ENCODE data around the gene KCNQ1. TPM values are rescaled to one million over a fixed set of nuclear protein-coding genes. Genes with fewer than 3 reads are reported as not detected.

The KCNQ1 gene
- total RNA-seq, 1 experiment from 2014 or later, result 9.2 TPM

DNA sequence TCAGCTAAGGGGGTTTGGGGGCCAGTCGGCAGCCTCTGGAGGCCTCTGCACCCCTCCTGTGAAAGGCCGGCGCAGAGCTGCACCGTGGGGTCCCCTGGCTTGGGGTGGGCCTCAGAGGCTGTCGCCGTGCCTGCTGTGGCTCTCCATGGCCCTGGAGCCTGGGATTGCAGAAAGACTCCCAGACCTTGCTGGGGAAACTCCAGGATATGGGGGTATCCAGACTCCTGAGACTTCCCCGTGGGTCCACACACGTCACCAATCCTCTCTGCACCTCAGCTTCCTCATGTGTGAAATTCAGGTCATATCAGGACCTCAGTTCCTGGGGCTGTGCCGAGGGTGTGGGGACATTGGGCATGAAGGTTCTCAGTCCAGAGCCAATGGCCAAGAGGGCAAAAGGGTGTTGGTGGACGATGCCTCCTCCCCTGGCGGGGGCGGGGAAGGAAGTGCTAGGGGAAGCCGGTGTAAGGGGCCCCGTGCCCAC, 97.1 kb downstream of the KCNQ1 start:
- H3K27me3 Mint-ChIP-seq (ENCODE audit: unreplicated experiment), result no peaks in the 10 kb centered on the region
- CTCF ChIA-PET, result interaction anchor here (0.7 kb wide), 1 partner anchor 384 kb away, joined by 3 read pairs; no protein-coding TSS in a partner anchor

DNA sequence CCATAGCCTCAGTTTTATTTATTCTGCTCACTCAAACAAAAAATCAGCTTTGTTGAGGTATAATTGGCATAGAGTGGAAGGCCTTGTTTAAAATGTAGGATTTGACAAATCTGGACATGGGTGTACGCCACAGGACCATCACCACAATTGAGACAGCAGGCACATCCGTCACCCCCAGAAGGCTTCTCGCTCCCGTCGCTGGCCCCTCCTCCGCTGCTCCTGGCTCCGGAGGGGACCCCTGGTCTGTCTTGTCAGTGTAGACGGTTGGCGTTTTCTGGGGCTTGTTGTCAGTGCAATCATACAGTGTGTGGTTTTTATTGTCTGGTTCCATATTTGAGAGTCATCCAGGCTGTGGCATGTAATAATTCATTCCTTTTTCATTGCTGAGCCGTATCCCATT, 97.6 kb downstream of the KCNQ1 start:
- TF ChIP-seq, protein P1, sequence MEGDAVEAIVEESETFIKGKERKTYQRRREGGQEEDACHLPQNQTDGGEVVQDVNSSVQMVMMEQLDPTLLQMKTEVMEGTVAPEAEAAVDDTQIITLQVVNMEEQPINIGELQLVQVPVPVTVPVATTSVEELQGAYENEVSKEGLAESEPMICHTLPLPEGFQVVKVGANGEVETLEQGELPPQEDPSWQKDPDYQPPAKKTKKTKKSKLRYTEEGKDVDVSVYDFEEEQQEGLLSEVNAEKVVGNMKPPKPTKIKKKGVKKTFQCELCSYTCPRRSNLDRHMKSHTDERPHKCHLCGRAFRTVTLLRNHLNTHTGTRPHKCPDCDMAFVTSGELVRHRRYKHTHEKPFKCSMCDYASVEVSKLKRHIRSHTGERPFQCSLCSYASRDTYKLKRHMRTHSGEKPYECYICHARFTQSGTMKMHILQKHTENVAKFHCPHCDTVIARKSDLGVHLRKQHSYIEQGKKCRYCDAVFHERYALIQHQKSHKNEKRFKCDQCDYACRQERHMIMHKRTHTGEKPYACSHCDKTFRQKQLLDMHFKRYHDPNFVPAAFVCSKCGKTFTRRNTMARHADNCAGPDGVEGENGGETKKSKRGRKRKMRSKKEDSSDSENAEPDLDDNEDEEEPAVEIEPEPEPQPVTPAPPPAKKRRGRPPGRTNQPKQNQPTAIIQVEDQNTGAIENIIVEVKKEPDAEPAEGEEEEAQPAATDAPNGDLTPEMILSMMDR (IDR thresholded peaks at IDR 0.05; ENCODE audit: unreplicated experiment), result no peak
- Mint-ChIP-seq H3K36me3 (ENCODE audit: insufficient read depth, unreplicated experiment) (no peaks in the 10 kb centered on the region), H3K9me3 (ENCODE audit: low read depth, unreplicated experiment) (no peaks in the 10 kb centered on the region), H3K27ac (ENCODE audit: unreplicated experiment) (no peak overlapping the region), H3K27me3 (ENCODE audit: unreplicated experiment) (no peaks in the 10 kb centered on the region), H3K4me3 (ENCODE audit: low read depth, unreplicated experiment) (no peak overlapping the region), H3K4me1 (ENCODE audit: low read depth, unreplicated experiment) (no peaks in the 10 kb centered on the region)
- CTCF ChIA-PET, result interaction anchor here (0.7 kb wide), 1 partner anchor 384 kb away, joined by 3 read pairs; no protein-coding TSS in a partner anchor
- no TSS peak for BruUV-seq (replicated peaks)
- DNase-seq, result no peak
- intact Hi-C loops (cut with micrococcal nuclease; ENCODE audit: unreplicated experiment), result no loop called here

More for the DNA sequence above, 97.1 kb downstream of the KCNQ1 start:
- Mint-ChIP-seq H3K27ac (ENCODE audit: unreplicated experiment) (no peak overlapping the region), H3K4me1 (ENCODE audit: low read depth, unreplicated experiment) (no peaks in the 10 kb centered on the region), H3K9me3 (ENCODE audit: low read depth, unreplicated experiment) (no peaks in the 10 kb centered on the region), H3K36me3 (ENCODE audit: insufficient read depth, unreplicated experiment) (no peaks in the 10 kb centered on the region), H3K4me3 (ENCODE audit: low read depth, unreplicated experiment) (no peak overlapping the region)
- BruUV-seq (replicated peaks), result no TSS peak
- TF ChIP-seq, protein P1 (IDR thresholded peaks at IDR 0.05; ENCODE audit: unreplicated experiment), result no peak
- intact Hi-C loops (cut with micrococcal nuclease; ENCODE audit: unreplicated experiment), result no loop called here
- no peak for DNase-seq

DNA sequence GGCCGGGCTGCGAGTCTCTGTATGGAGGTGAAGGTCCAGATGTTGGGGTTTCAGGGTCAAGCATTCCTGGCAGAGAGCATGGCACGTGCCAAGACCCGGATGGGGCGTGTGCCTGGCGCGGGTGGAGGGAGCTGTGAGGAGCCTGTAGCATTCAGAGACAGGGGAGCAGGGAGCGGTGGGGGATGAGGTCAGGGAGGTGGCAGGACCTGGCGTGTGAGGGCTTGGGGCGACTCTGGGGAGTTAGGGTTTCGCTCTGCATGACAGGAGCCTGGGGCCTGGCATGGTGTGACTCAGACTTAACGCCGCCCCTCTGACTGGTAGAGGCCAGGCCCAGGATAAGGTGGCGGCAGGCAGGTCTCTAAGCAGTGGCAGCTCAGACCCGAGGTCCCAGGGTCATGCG, 103.0 kb downstream of the KCNQ1 start:
- TF ChIP-seq, protein P1 (IDR thresholded peaks at IDR 0.05; ENCODE audit: unreplicated experiment), result no peak
- no peak overlapping the region for H3K27ac Mint-ChIP-seq (ENCODE audit: unreplicated experiment)
- no TSS peak for BruUV-seq (replicated peaks)
- H3K4me3 Mint-ChIP-seq (ENCODE audit: low read depth, unreplicated experiment), result no peak overlapping the region
- H3K27me3 Mint-ChIP-seq (ENCODE audit: unreplicated experiment), result no peaks in the 10 kb centered on the region
- CTCF ChIA-PET, result no interaction called here
- H3K9me3 Mint-ChIP-seq (ENCODE audit: low read depth, unreplicated experiment), result no peaks in the 10 kb centered on the region
- no peak for DNase-seq
- no peaks in the 10 kb centered on the region for H3K36me3 Mint-ChIP-seq (ENCODE audit: insufficient read depth, unreplicated experiment)
- intact Hi-C loops (cut with micrococcal nuclease; ENCODE audit: unreplicated experiment), result no loop called here
- H3K4me1 Mint-ChIP-seq (ENCODE audit: low read depth, unreplicated experiment), result no peaks in the 10 kb centered on the region

DNA sequence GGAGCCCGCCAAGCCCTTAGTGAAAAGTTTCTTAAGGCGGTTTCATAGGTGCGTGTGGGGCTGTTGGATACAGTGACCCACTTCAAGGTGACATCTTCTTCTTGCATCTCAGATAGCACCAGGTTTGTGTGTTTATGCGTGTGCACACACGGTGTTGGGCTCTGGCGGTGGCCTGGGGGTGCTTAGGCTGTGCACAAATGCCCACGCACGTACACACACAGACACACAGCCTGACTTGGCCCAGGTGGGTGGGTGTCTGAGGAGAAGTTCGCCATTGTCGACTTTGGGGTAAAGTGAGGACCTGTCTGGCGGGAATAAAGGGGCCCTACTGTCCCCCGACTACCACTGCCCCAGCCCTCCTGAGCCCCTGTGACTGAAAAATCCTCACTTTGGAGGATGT, 103.8 kb downstream of the KCNQ1 start:
- DNase-seq, result no peak
- H3K27ac Mint-ChIP-seq (ENCODE audit: unreplicated experiment), result no peak overlapping the region
- TF ChIP-seq, protein P1 (IDR thresholded peaks at IDR 0.05; ENCODE audit: unreplicated experiment), result no peak
- no peaks in the 10 kb centered on the region for H3K27me3 Mint-ChIP-seq (ENCODE audit: unreplicated experiment)
- H3K4me1 Mint-ChIP-seq (ENCODE audit: low read depth, unreplicated experiment), result no peaks in the 10 kb centered on the region
- H3K9me3 Mint-ChIP-seq (ENCODE audit: low read depth, unreplicated experiment), result no peaks in the 10 kb centered on the region
- intact Hi-C loops (cut with micrococcal nuclease; ENCODE audit: unreplicated experiment), result no loop called here
- H3K4me3 Mint-ChIP-seq (ENCODE audit: low read depth, unreplicated experiment), result no peak overlapping the region
- CTCF ChIA-PET, result no interaction called here
- H3K36me3 Mint-ChIP-seq (ENCODE audit: insufficient read depth, unreplicated experiment), result no peaks in the 10 kb centered on the region
- BruUV-seq (replicated peaks), result no TSS peak

All from Calu3 (cell line).